CD4-positive, alpha-beta T cell treated with Interleukin-17A for 4 hours (primary cell): ENCODE measurements around the gene POLN.
"Not testable (repeated sequence)": the region's sequence is repeated elsewhere in the genome, so short reads cannot be mapped to it uniquely, and the experiment has no call there.

Experiments
- DNase-seq: peaks from one replicate; pipeline ENCODE4 v3.0.0-alpha.2; 2020; ENCODE audit warnings: mixed read lengths

POLN gene

GRCh38 chr4:2250357-2251072, 8.6 kb upstream of the POLN start:
- DNase-seq: no peak

GRCh38 chr4:2249526-2250356, 7.8 kb upstream of the POLN start:
- no peak for DNase-seq

GRCh38 chr4:2248821-2249261, 6.9 kb upstream of the POLN start:
- DNase-seq: no peak

GRCh38 chr4:2248044-2248780, 6.3 kb upstream of the POLN start:
- peak; percentile 2 for DNase-seq

- DNase-seq: no peak
Observed at GRCh38 chr4:2247128-2248043, 5.5 kb upstream of the POLN start.

GRCh38 chr4:2246384-2247127, 4.6 kb upstream of the POLN start:
- DNase-seq: peak; percentile 2

- DNase-seq: no peak
Observed at GRCh38 chr4:2245787-2246275, 3.9 kb upstream of the POLN start.

- no peak for DNase-seq
Observed at GRCh38 chr4:2245057-2245786, 3.3 kb upstream of the POLN start.

GRCh38 chr4:2243681-2244380, 1.9 kb upstream of the POLN start:
- no peak for DNase-seq

GRCh38 chr4:2241003-2241402, 918 bp downstream of the POLN start:
- no peak for DNase-seq

- DNase-seq: no peak
Observed at GRCh38 chr4:2236944-2237666, 4.8 kb downstream of the POLN start.

- no peak for DNase-seq
Observed at GRCh38 chr4:2231082-2231481, 10.8 kb downstream of the POLN start.

- DNase-seq: no peak
Observed at GRCh38 chr4:2226261-2226660, 15.7 kb downstream of the POLN start.

- DNase-seq: no peak
Observed at GRCh38 chr4:2222838-2223237, 19.1 kb downstream of the POLN start.

GRCh38 chr4:2221378-2221777, 20.5 kb downstream of the POLN start:
- DNase-seq: not testable (repeated sequence)

- peak; percentile 85 for DNase-seq
Observed at GRCh38 chr4:2220016-2220630, 21.8 kb downstream of the POLN start.

- DNase-seq: no peak
Observed at GRCh38 chr4:2219233-2219760, 22.6 kb downstream of the POLN start.

GRCh38 chr4:2218436-2218835, 23.5 kb downstream of the POLN start:
- no peak for DNase-seq

GRCh38 chr4:2217726-2218125, 24.2 kb downstream of the POLN start:
- no peak for DNase-seq
